Fibroblast of lung (primary cell): Measurements from ENCODE around the gene BMP3. TPM values are rescaled to one million over a fixed set of nuclear protein-coding genes. Genes with fewer than 3 reads are reported as not detected.

ENCODE experiments used
- DNase-seq, 2 donors: peaks; one replicate each; pipeline versions ENCODE4 v3.0.0 to v3.0.0-alpha.2; 2010; ENCODE audit warnings: low read depth in 2 of 2
- H2AFZ ChIP-seq: 2 replicates; pipeline ENCODE4 v1.5.1; 2012; ENCODE audit warnings: low read length, control low read depth, inconsistent platforms
- H3K27ac ChIP-seq: 2 replicates; pipeline ENCODE4 v1.5.1; 2011; ENCODE audit warnings: low read length, control low read depth; ENCODE audit not compliant: insufficient read depth
- H3K27me3 ChIP-seq: 2 replicates; pipeline ENCODE4 v1.5.1; 2011; ENCODE audit warnings: mild to moderate bottlenecking, low read length; ENCODE audit not compliant: control insufficient read depth, insufficient read depth
- H3K36me3 ChIP-seq: 2 replicates; pipeline ENCODE4 v1.5.1; 2011; ENCODE audit warnings: low read length; ENCODE audit not compliant: control insufficient read depth, insufficient read depth
- H3K4me1 ChIP-seq: 2 replicates; pipeline ENCODE4 v1.5.1; 2011; ENCODE audit warnings: low read length; ENCODE audit not compliant: control insufficient read depth, insufficient read depth; ENCODE audit errors: extremely low read depth
- H3K4me2 ChIP-seq: 2 replicates; pipeline ENCODE4 v1.5.1; 2011; ENCODE audit warnings: low read length, control low read depth; ENCODE audit not compliant: insufficient read depth; ENCODE audit errors: extremely low read depth
- H3K4me3 ChIP-seq, 4 experiments: fragments of 200-600 bp in 1 of 4; sonication (generic) in 1 of 4; replicated peaks in 1 of 4; 2 replicates each; pipeline ENCODE4 v1.5.1; 2011 to 2016; ENCODE audit warnings: low read length in 4 of 4, low read depth in 3 of 4, mild to moderate bottlenecking in 3 of 4, control low read depth in 2 of 4, inconsistent platforms in 1 of 4, mixed read lengths in 1 of 4; ENCODE audit not compliant: insufficient read depth in 1 of 4; ENCODE audit errors: control extremely low read depth in 1 of 4
- H3K79me2 ChIP-seq: 2 replicates; pipeline ENCODE4 v1.5.1; 2012; ENCODE audit warnings: mild to moderate bottlenecking, low read length, inconsistent platforms; ENCODE audit not compliant: control insufficient read depth, insufficient read depth
- H3K9ac ChIP-seq: 2 replicates; pipeline ENCODE4 v1.5.1; 2011; ENCODE audit warnings: mild to moderate bottlenecking, low read length, control low read depth; ENCODE audit not compliant: insufficient read depth
- H3K9me3 ChIP-seq: 2 replicates; pipeline ENCODE4 v1.5.1; 2012; ENCODE audit warnings: low read depth, low read length; ENCODE audit not compliant: control insufficient read depth, insufficient read depth
- H4K20me1 ChIP-seq: 2 replicates; pipeline ENCODE4 v1.5.1; 2011; ENCODE audit warnings: low read length; ENCODE audit not compliant: control insufficient read depth, insufficient read depth; ENCODE audit errors: extremely low read depth
- CTCF ChIP-seq, 2 donors: IDR thresholded peaks in 1 of 2; conservative IDR thresholded peaks in 1 of 2; 1 replicate in 1 of 2; 2 replicates in 1 of 2; pipeline ENCODE4 v1.5.1; 2011 to 2012; ENCODE audit warnings: low read length in 2 of 2, control low read depth in 1 of 2, inconsistent platforms in 1 of 2, low read depth in 1 of 2, mild to moderate bottlenecking in 1 of 2
- EZH2 ChIP-seq: IDR thresholded peaks from 2 replicates; pipeline ENCODE4 v1.5.1; 2012; ENCODE audit warnings: low read length, control low read depth, mild to moderate bottlenecking; ENCODE audit errors: missing control alignments
- polyA plus RNA-seq, 2 donors: library from polyadenylated mRNA; depleted of rRNA in 1 of 2; stranded (reverse) in 1 of 2; unstranded in 1 of 2; fragments of >200 nt; gene quantifications; 2 replicates each; pipeline ENCODE4 v1.2.1, GENCODE V29; 2011 to 2012; ENCODE audit warnings: missing spikeins in 1 of 2
- total RNA-seq: library from RNA; depleted of rRNA; stranded (reverse); fragments of >200 nt; gene quantifications from 2 replicates; pipeline ENCODE4 v1.2.1, GENCODE V29; 2014

Gene BMP3
- total and polyA plus RNA-seq, 2 donors (not counting 1 experiment from before 2014, with no cell fraction given), result 0.05 to 0.17 TPM

GRCh38 chr4:81040012-81040659 is 9.6 kb downstream of the BMP3 start:
- peak; percentile 9 to 56 for DNase-seq
- no peaks in the 10 kb centered on the region for H3K9me3 ChIP-seq
- no peak overlapping the region for H2AFZ ChIP-seq
- no peak overlapping the region for H3K9ac ChIP-seq
- H3K4me2 ChIP-seq, result no peak overlapping the region
- no peaks in the 10 kb centered on the region for H4K20me1 ChIP-seq
- no peak overlapping the region for H3K27ac ChIP-seq
- H3K36me3 ChIP-seq, result no peaks in the 10 kb centered on the region
- no peaks in the 10 kb centered on the region for H3K27me3 ChIP-seq
- TF ChIP-seq EZH2 (no peak), CTCF (conservative IDR thresholded peaks at IDR 0.05 in 1 of 2, IDR thresholded peaks at IDR 0.05 in 1 of 2; ENCODE audit: low read depth in 1 of 2, low read length in 2 of 2) (peak; percentile 76 to 78)
- H3K79me2 ChIP-seq, result no peaks in the 10 kb centered on the region
- no peaks in the 10 kb centered on the region for H3K4me1 ChIP-seq
- no peak overlapping the region for H3K4me3 ChIP-seq

DNA sequence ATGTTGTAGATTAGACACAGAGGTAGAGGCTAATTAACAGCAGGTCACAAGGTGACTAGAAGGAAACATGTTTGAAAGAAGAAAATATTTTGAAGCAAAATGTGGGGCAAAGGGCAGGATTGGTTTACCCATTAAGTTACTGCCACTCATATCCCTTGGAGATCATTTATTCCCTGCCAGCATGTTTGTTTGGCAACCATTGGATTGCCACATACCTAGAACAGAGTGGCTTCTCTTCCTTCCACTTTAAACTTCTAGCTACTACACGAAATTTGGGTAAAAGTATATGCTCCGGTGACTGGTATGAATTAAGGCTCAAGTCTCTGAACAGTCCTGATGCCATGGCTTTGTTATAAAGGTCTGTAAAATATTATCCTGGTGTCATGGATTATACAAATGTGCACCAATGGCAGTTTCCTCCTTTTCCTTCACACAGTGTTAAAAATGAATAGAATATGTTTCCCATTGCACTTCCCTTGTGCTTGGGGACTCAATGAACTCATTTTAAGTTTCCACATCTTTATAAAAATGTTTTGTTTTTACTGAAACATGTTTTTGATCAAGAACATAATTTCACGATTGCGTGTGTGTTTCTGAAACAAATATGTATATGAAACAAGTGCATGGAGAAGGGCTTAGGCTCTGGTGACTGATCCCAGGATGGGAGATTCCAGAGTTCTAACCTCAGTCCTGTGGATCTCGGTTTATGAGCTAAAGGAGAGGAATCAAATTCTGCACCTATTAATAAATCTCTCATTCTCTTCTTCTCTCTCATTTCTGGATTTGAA is 12.3 kb downstream of the BMP3 start:
- no peaks in the 10 kb centered on the region for H4K20me1 ChIP-seq
- H3K9me3 ChIP-seq, result no peaks in the 10 kb centered on the region
- no peaks in the 10 kb centered on the region for H3K36me3 ChIP-seq
- no peak for DNase-seq
- H3K27me3 ChIP-seq, result no peaks in the 10 kb centered on the region
- no peak overlapping the region for H2AFZ ChIP-seq
- TF ChIP-seq CTCF (conservative IDR thresholded peaks at IDR 0.05 in 1 of 2, IDR thresholded peaks at IDR 0.05 in 1 of 2; ENCODE audit: low read depth in 1 of 2, low read length in 2 of 2), result no peak
- no peak for TF ChIP-seq EZH2
- H3K9ac ChIP-seq, result no peak overlapping the region
- H3K4me1 ChIP-seq, result no peaks in the 10 kb centered on the region
- H3K4me2 ChIP-seq, result no peak overlapping the region
- no peak overlapping the region for H3K4me3 ChIP-seq
- H3K79me2 ChIP-seq, result no peaks in the 10 kb centered on the region
- H3K27ac ChIP-seq, result no peak overlapping the region

GRCh38 chr4:81049330-81049729 is 18.8 kb downstream of the BMP3 start:
- H3K36me3 ChIP-seq, result no peaks in the 10 kb centered on the region
- no peak for TF ChIP-seq CTCF (conservative IDR thresholded peaks at IDR 0.05 in 1 of 2, IDR thresholded peaks at IDR 0.05 in 1 of 2; ENCODE audit: low read depth in 1 of 2, low read length in 2 of 2)
- no peak for TF ChIP-seq EZH2

More at GRCh38 chr4:81049330-81049729, 18.8 kb downstream of the BMP3 start:
- H4K20me1 ChIP-seq, result no peaks in the 10 kb centered on the region
- H3K79me2 ChIP-seq, result no peaks in the 10 kb centered on the region
- H3K4me2 ChIP-seq, result no peak overlapping the region
- H3K9ac ChIP-seq, result no peak overlapping the region
- no peak overlapping the region for H2AFZ ChIP-seq
- peaks cover 4% of the 10 kb centered on the region for H3K27me3 ChIP-seq
- H3K4me3 ChIP-seq, result no peak overlapping the region
- no peak for DNase-seq
- no peaks in the 10 kb centered on the region for H3K9me3 ChIP-seq
- no peaks in the 10 kb centered on the region for H3K4me1 ChIP-seq
- H3K27ac ChIP-seq, result no peak overlapping the region
